Measurements from ENCODE around the gene SERF1A.
"Not testable (repeated sequence)": the region's sequence is repeated elsewhere in the genome, so short reads cannot be mapped to it uniquely, and the experiment has no call there.

SERF1A gene
- total RNA-seq = 0 to 0.18 (median 0) reads per million in 4 experiments

GRCh38 chr5:70900533-70901271 is at the start of gene SERF1A:
TSS of gene SERF1A (plus strand) at chr5:70900669. CDS start at chr5:70900870, 201 bp downstream.
- not testable (repeated sequence) for DNase-seq

- not testable (repeated sequence) for DNase-seq
These were observed 33.7 kb upstream of the SERF1A start for GRCh38 chr5:70866778-70867177.

- DNase-seq = not testable (repeated sequence)
These were observed 29.8 kb upstream of the SERF1A start for GRCh38 chr5:70870626-70871025.

- DNase-seq = not testable (repeated sequence)
These were observed 4.4 kb upstream of the SERF1A start for GRCh38 chr5:70896076-70896475.

- not testable (repeated sequence) for DNase-seq
These were observed 753 bp downstream of the SERF1A start for GRCh38 chr5:70901272-70901571.

- DNase-seq = not testable (repeated sequence)
These were observed 6.2 kb downstream of the SERF1A start for GRCh38 chr5:70906624-70907023.

- not testable (repeated sequence) for DNase-seq
These were observed 16.4 kb downstream of the SERF1A start for GRCh38 chr5:70916829-70917228.

- DNase-seq = not testable (repeated sequence)
These were observed 24.7 kb downstream of the SERF1A start for GRCh38 chr5:70925211-70925562.

- not testable (repeated sequence) for DNase-seq
These were observed 31.4 kb downstream of the SERF1A start for GRCh38 chr5:70931709-70932368.

GRCh38 chr5:70932560-70932959 is 32.1 kb downstream of the SERF1A start:
- DNase-seq = not testable (repeated sequence)

GRCh38 chr5:70953068-70953467 is 52.6 kb downstream of the SERF1A start:
- DNase-seq = not testable (repeated sequence)
